ENCODE data around the gene A1BG.
"Not testable (repeated sequence)": the region's sequence is repeated elsewhere in the genome, so short reads cannot be mapped to it uniquely, and the experiment has no call there.

Gene A1BG

DNA sequence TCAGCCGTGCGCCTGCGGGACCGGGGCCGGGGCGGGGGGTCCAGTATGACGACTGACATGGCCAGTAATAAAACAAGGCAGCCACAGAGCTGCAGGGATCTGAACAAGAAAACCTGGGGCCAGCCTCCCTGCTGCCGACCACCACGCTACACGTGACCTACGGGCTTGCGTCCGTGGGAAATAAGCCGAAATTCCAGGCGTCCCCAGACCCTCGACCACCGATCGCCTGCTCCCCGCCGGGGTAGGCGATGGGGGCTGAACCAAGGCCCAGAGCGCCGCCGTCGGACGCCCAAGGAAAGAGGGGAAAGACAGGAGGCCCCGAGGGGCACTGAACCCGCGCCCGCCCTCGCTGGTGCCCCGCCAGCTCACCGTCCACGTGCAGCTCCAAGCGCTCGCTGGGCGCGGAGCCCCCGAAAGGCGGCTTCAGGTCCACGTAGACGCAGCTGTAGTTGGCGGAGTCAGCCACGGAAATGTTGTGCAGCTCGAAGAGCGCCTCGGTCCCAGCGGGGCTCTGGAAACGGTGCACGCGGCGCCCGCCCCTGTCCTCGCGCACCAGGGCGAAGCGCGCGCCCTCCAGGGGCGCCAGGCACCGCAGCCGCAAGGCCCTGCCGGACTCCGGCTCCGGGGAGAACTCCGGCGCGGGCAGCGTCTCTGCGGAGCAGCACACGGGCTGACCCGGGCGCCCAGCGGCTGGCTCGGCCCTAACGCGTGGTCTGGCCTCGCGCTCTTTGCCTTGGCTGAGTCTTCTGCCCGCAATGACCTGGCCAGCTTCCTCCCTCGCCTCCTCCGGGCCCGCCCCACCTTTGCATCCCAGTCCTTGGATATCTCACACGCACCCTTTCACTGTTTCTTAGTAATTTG, 3.1 kb downstream of the A1BG start:
- no peak for DNase-seq (ENCODE audit: low read depth, low spot score)
- Histone ChIP-seq H3K4me1 (ENCODE audit: control insufficient read depth, insufficient read depth, low read length) (no peaks in the 10 kb centered on the region), H3K4me3 (ENCODE audit: low read length) (no peak overlapping the region), H3K27me3 (ENCODE audit: control insufficient read depth, insufficient read depth, low read length) (no peaks in the 10 kb centered on the region; the same call in 1 of the 2 replicates), H3K36me3 (ENCODE audit: control insufficient read depth, insufficient read depth, low read length) (no peaks in the 10 kb centered on the region; the same call in 1 of the 2 replicates), H3K27ac (ENCODE audit: low read length) (no peak overlapping the region), H3K9me3 (ENCODE audit: control insufficient read depth, insufficient read depth, low read length) (no peaks in the 10 kb centered on the region)
- no CpG with 5 or more reads among the region's 84 CpGs for WGBS (ENCODE audit: insufficient coverage, insufficient read length)

DNA sequence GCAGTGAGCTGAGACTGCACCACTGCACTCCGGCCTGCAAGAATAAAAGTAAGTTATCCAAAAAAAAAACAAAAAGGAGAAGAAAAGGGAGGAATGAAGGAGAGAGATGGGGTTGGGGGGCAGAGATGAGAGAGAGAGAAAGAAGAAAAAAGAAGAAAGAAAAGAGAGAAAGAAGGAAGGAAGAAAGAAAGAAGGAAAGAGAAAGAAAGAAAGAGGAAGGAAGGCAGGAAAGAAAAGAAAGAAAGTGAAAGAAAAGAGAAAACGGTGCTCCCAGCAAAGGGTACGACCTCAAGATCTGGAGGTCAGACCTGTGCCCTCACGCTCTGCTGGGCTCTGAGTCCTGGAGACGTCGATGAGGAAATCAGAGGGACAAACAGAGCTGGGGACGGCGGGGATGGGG, 3.7 kb downstream of the A1BG start:
- H3K4me1 ChIP-seq (ENCODE audit: control insufficient read depth, insufficient read depth, low read length): no peaks in the 10 kb centered on the region
- no peaks in the 10 kb centered on the region for H3K9me3 ChIP-seq (ENCODE audit: control insufficient read depth, insufficient read depth, low read length)
- H3K27ac ChIP-seq (ENCODE audit: low read length): no peak overlapping the region
- H3K27me3 ChIP-seq (ENCODE audit: control insufficient read depth, insufficient read depth, low read length): no peaks in the 10 kb centered on the region; the same call in 1 of the 2 replicates
- no peaks in the 10 kb centered on the region; the same call in 1 of the 2 replicates for H3K36me3 ChIP-seq (ENCODE audit: control insufficient read depth, insufficient read depth, low read length)
- H3K4me3 ChIP-seq (ENCODE audit: low read length): no peak overlapping the region
- WGBS (ENCODE audit: insufficient coverage, insufficient read length): no CpG with 5 or more reads among the region's 8 CpGs
- DNase-seq (ENCODE audit: low read depth, low spot score): no peak

DNA sequence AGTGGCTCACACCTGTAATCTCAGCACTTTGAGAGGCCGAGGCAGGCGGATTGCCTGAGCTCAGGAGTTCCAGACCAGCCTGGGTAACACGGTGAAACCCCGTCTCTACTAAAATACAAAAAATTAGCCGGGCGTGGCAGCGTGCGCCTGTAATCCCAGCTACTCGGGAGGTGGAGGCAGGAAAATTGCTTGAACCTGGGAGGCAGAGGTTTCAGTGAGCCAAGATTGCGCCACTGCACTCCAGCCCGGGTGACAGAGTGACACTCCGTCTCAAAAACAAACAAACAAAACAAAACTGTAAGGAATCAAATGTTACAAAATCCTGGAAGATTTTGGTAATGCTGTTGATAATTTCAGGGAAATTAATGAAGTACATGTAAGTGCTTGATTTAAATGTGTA, 5.2 kb downstream of the A1BG start:
- peak overlapping the region; percentile 53; the same call in 1 of the 2 replicates for H3K4me3 ChIP-seq (ENCODE audit: low read length)
- DNase-seq (ENCODE audit: low read depth, low spot score); H3K36me3 ChIP-seq (ENCODE audit: control insufficient read depth, insufficient read depth, low read length); H3K27me3 ChIP-seq (ENCODE audit: control insufficient read depth, insufficient read depth, low read length); H3K27ac ChIP-seq (ENCODE audit: low read length); H3K9me3 ChIP-seq (ENCODE audit: control insufficient read depth, insufficient read depth, low read length); H3K4me1 ChIP-seq (ENCODE audit: control insufficient read depth, insufficient read depth, low read length): not testable (repeated sequence)
- no CpG with 5 or more reads among the region's 12 CpGs for WGBS (ENCODE audit: insufficient coverage, insufficient read length)

DNA sequence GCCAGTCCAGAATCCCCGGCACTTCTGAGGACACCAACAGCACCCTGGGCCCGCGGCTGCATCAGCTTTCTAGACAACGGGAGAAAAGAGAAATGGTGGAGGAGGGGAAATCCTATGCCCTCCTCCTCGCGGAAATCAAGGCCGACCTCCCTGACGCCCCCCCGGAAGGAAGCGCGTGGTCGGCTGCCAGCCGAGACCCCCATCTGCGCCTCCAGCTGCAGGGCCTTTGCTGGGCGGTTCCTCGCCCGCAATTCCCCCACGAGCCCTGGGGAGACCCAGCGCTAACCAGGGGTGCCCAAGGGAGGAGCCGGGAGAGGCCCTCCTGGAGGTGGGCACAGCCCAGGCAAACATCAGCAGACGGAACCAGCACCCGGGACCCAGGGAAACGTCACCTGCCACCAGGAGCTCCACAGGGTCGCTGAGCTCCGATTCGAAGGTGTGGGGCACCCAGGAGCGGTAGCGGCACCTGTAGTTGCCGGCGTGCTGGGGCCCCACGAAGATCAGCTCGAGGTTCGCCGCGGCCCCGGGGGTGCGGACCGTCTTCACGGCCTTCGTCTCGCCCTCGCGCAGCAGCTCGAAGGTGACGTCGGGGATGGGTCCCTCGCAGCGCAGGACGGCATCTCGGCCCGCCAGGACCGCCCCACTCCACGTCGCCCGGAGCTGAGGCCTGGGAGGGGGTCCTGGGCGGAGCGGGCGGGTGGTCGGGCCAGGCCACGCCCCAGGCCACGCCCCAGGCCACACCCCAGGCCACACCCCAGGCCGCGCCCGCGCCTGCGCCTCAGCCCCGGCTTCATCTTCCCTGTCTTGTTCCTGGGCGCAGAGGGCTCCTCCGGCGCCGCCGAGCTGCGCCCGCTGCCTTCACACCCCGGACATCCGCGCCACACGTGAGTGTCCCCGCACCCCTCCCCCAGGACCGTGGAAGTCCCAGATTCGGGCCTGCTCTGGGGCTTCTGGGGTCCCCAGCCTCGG, 6.0 kb downstream of the A1BG start:
- Histone ChIP-seq H3K4me1 (ENCODE audit: control insufficient read depth, insufficient read depth, low read length) (no peaks in the 10 kb centered on the region), H3K36me3 (ENCODE audit: control insufficient read depth, insufficient read depth, low read length) (no peaks in the 10 kb centered on the region; the same call in 1 of the 2 replicates), H3K4me3 (ENCODE audit: low read length) (peak overlapping the region; percentile 53; the same call in 1 of the 2 replicates), H3K27ac (ENCODE audit: low read length) (no peak overlapping the region), H3K27me3 (ENCODE audit: control insufficient read depth, insufficient read depth, low read length) (no peaks in the 10 kb centered on the region; the same call in 1 of the 2 replicates), H3K9me3 (ENCODE audit: control insufficient read depth, insufficient read depth, low read length) (no peaks in the 10 kb centered on the region)
- WGBS (ENCODE audit: insufficient coverage, insufficient read length): no CpG with 5 or more reads among the region's 82 CpGs
- DNase-seq (ENCODE audit: low read depth, low spot score): no peak

DNA sequence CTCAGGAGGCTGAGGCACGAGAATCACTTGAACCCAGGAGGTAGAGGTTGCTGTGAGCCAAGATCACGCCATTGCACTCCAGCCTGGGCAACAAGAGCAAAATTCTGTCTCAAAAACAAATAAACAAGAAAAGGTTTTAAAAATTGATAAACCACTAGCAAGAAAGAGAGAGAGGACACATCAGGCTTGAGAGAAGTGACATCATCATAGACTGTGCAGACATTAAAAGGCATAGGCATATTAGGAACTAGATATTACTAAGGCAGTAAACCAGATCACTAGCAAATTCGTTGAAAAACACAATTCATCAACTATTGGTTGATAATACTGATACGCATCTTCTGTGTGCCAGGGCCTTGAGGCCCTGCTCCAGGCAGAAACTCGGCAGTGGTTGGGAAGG, 7.7 kb downstream of the A1BG start:
- Histone ChIP-seq H3K27me3 (ENCODE audit: control insufficient read depth, insufficient read depth, low read length) (no peaks in the 10 kb centered on the region; the same call in 1 of the 2 replicates), H3K4me3 (ENCODE audit: low read length) (no peak overlapping the region), H3K27ac (ENCODE audit: low read length) (no peak overlapping the region), H3K4me1 (ENCODE audit: control insufficient read depth, insufficient read depth, low read length) (no peaks in the 10 kb centered on the region), H3K9me3 (ENCODE audit: control insufficient read depth, insufficient read depth, low read length) (no peaks in the 10 kb centered on the region), H3K36me3 (ENCODE audit: control insufficient read depth, insufficient read depth, low read length) (no peaks in the 10 kb centered on the region; the same call in 1 of the 2 replicates)
- WGBS (ENCODE audit: insufficient coverage, insufficient read length): no CpG with 5 or more reads among the region's 5 CpGs
- no peak for DNase-seq (ENCODE audit: low read depth, low spot score)

DNA sequence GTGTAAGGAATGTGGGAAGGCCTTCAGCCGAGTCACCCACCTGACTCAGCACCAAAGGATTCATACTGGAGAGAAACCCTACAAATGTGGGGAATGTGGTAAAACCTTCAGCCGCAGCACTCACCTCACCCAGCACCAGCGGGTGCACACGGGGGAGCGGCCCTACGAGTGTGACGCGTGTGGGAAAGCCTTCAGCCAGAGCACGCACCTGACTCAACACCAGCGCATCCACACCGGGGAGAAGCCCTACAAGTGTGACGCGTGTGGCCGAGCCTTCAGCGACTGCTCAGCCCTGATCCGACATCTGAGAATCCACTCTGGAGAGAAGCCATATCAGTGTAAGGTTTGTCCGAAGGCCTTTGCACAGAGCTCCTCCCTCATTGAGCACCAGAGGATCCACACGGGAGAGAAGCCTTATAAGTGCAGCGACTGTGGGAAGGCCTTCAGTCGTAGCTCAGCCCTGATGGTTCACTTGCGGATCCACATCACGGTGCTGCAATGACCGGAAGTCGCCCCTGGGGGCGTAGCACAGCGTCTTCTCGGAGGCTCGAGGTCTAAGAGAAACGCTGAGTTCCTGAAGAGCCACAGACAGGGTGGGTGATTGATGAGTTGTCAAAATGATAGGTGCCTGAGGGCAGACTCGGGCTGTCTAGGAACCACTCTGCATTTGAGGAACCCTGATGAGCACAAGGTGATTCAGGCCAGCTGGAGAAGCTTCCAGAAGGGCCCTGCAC, 14.3 kb downstream of the A1BG start:
- Histone ChIP-seq H3K4me1 (ENCODE audit: control insufficient read depth, insufficient read depth, low read length) (no peaks in the 10 kb centered on the region), H3K36me3 (ENCODE audit: control insufficient read depth, insufficient read depth, low read length) (peaks cover 6% of the 10 kb centered on the region; the same call in 1 of the 2 replicates), H3K27ac (ENCODE audit: low read length) (no peak overlapping the region), H3K27me3 (ENCODE audit: control insufficient read depth, insufficient read depth, low read length) (no peaks in the 10 kb centered on the region), H3K9me3 (ENCODE audit: control insufficient read depth, insufficient read depth, low read length) (no peaks in the 10 kb centered on the region), H3K4me3 (ENCODE audit: low read length) (no peak overlapping the region)
- no peak for DNase-seq (ENCODE audit: low read depth, low spot score)
- WGBS (ENCODE audit: insufficient coverage, insufficient read length): no CpG with 5 or more reads among the region's 30 CpGs

DNA sequence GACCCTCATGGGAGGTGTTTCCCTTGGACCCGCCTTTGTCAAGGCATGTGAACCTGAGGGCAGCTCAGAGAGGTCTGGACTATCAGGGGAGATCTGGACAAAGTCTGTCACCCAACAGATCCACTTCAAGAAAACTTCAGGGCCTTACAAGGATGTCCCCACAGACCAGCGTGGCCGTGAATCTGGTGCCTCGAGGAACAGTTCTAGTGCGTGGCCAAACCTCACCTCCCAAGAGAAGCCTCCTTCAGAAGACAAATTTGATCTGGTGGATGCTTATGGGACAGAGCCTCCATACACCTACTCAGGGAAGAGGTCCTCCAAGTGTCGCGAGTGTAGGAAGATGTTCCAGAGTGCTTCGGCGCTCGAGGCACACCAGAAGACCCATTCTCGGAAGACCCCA, 15.0 kb downstream of the A1BG start:
- no peaks in the 10 kb centered on the region for H3K4me1 ChIP-seq (ENCODE audit: control insufficient read depth, insufficient read depth, low read length)
- H3K27me3 ChIP-seq (ENCODE audit: control insufficient read depth, insufficient read depth, low read length): no peaks in the 10 kb centered on the region
- H3K36me3 ChIP-seq (ENCODE audit: control insufficient read depth, insufficient read depth, low read length): peaks cover 6% of the 10 kb centered on the region; the same call in 1 of the 2 replicates
- no peak overlapping the region for H3K4me3 ChIP-seq (ENCODE audit: low read length)
- no peak for DNase-seq (ENCODE audit: low read depth, low spot score)
- no peaks in the 10 kb centered on the region for H3K9me3 ChIP-seq (ENCODE audit: control insufficient read depth, insufficient read depth, low read length)
- no CpG with 5 or more reads among the region's 11 CpGs for WGBS (ENCODE audit: insufficient coverage, insufficient read length)
- H3K27ac ChIP-seq (ENCODE audit: low read length): no peak overlapping the region

DNA sequence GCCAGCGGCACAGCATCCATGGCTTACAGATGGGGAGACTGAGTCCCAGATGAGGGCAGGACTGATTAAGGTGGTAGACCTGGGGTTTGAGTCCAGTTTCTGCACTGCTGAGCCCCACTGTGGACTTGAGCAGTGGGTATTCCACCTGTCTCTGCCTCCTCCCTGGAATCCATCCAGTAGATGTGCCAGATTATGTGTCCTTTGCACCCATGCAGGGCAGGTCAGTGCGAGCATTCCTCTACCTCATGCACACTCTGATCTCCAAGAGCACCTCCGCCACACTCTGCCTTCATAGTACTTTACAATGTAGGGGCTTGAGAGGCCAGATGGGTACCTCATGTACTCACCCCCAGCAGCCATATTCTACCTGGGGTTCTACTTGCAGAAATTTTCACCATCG, 16.5 kb downstream of the A1BG start:
- Histone ChIP-seq H3K36me3 (ENCODE audit: control insufficient read depth, insufficient read depth, low read length) (peaks cover 6% of the 10 kb centered on the region; the same call in 1 of the 2 replicates), H3K9me3 (ENCODE audit: control insufficient read depth, insufficient read depth, low read length) (no peaks in the 10 kb centered on the region), H3K27me3 (ENCODE audit: control insufficient read depth, insufficient read depth, low read length) (no peaks in the 10 kb centered on the region), H3K27ac (ENCODE audit: low read length) (no peak overlapping the region), H3K4me3 (ENCODE audit: low read length) (no peak overlapping the region), H3K4me1 (ENCODE audit: control insufficient read depth, insufficient read depth, low read length) (no peaks in the 10 kb centered on the region)
- no peak for DNase-seq (ENCODE audit: low read depth, low spot score)
- WGBS (ENCODE audit: insufficient coverage, insufficient read length): no CpG with 5 or more reads among the region's 4 CpGs

DNA sequence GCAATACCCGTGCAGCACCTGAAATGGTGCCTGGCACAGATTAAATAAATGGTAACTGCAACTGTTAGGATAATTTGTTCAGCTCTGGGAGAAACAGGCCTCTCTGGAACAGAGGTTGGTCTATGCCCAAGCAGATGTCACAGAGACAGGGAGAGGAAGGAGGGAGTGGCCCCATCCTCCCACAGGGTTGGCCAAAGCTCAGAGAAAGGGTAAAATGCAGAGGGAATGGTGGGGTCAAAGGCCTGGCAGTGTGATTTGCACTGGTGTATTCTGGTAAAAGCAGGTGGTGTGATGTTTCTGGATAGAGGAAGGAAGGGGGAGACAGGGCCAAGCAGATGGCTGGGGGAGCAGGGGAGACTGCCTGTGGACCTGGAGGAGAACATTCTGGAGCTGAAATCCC, 17.1 kb downstream of the A1BG start:
- no peaks in the 10 kb centered on the region for H3K4me1 ChIP-seq (ENCODE audit: control insufficient read depth, insufficient read depth, low read length)
- WGBS (ENCODE audit: insufficient coverage, insufficient read length): no CpG with 5 or more reads among the region's 1 CpG
- no peak overlapping the region for H3K27ac ChIP-seq (ENCODE audit: low read length)
- no peaks in the 10 kb centered on the region for H3K27me3 ChIP-seq (ENCODE audit: control insufficient read depth, insufficient read depth, low read length)
- no peak overlapping the region for H3K4me3 ChIP-seq (ENCODE audit: low read length)
- DNase-seq (ENCODE audit: low read depth, low spot score): no peak
- H3K36me3 ChIP-seq (ENCODE audit: control insufficient read depth, insufficient read depth, low read length): peaks cover 6% of the 10 kb centered on the region; the same call in 1 of the 2 replicates
- H3K9me3 ChIP-seq (ENCODE audit: control insufficient read depth, insufficient read depth, low read length): no peaks in the 10 kb centered on the region

DNA sequence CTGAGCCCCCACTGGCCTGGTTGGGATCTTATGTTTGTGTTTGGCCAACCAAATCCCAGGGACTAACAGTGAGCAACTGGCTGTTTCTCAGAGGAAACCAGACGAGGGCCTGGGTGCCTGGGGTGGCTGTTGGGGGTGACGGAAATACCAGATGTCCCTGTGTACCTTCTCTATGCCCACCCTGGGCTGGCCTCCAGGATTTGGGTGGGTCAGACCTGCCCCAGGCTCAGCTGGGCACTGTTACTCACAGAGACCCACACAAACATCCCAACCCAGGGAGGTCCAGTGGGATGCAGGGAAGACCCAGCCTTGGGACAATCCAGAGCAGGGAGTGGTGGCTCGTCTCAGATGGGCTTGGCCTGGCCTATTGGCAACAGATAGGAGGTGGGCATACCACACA, 17.7 kb downstream of the A1BG start:
- Histone ChIP-seq H3K4me1 (ENCODE audit: control insufficient read depth, insufficient read depth, low read length) (no peaks in the 10 kb centered on the region), H3K27me3 (ENCODE audit: control insufficient read depth, insufficient read depth, low read length) (no peaks in the 10 kb centered on the region), H3K9me3 (ENCODE audit: control insufficient read depth, insufficient read depth, low read length) (no peaks in the 10 kb centered on the region), H3K4me3 (ENCODE audit: low read length) (no peak overlapping the region), H3K36me3 (ENCODE audit: control insufficient read depth, insufficient read depth, low read length) (peaks cover 6% of the 10 kb centered on the region; the same call in 1 of the 2 replicates), H3K27ac (ENCODE audit: low read length) (no peak overlapping the region)
- WGBS (ENCODE audit: insufficient coverage, insufficient read length): no CpG with 5 or more reads among the region's 3 CpGs
- DNase-seq (ENCODE audit: low read depth, low spot score): no peak
